Brain microvascular endothelial cell (primary cell): ENCODE data around the gene KCNJ1.

ENCODE experiments used
- DNase-seq: peaks from one replicate; pipeline ENCODE4 v3.0.0-alpha.2; 2020
- H3K27ac ChIP-seq: fragments of 250-450 bp; sonication (Bioruptor Pico); 2 replicates; pipeline ENCODE4 v1.5.1; 2020; ENCODE audit warnings: mild to moderate bottlenecking, moderate library complexity
- H3K27me3 ChIP-seq: fragments of 250-450 bp; sonication (Bioruptor Pico); replicated peaks from 2 replicates; pipeline ENCODE4 v1.5.1; 2020; ENCODE audit warnings: mild to moderate bottlenecking
- H3K36me3 ChIP-seq: fragments of 250-450 bp; sonication (Bioruptor Pico); replicated peaks from 2 replicates; pipeline ENCODE4 v1.5.1; 2020; ENCODE audit warnings: mild to moderate bottlenecking
- H3K4me3 ChIP-seq: 2 replicates; pipeline ENCODE4 v1.5.1; 2011; ENCODE audit warnings: low read depth, mild to moderate bottlenecking, control low read depth, low read length, moderate library complexity
- CTCF ChIP-seq: IDR thresholded peaks from 2 replicates; pipeline ENCODE4 v1.5.1; 2011; ENCODE audit warnings: low read depth, mild to moderate bottlenecking, moderate library complexity, low read length, control low read depth, inconsistent platforms; ENCODE audit errors: missing control alignments
- in situ Hi-C: cut with HindIII; loops from 2 replicates; pipeline ENCODE4 v1.10.0; 2017; ENCODE audit warnings: low sequenced_read_pairs, low pct_ligation_motif_present

KCNJ1 gene

GRCh38 chr11:128856241-128856640 lies 10.9 kb downstream of the KCNJ1 start:
- in situ Hi-C loops = no loop called here
- DNase-seq = no peak
- no peaks in the 10 kb centered on the region for H3K36me3 ChIP-seq
- TF ChIP-seq CTCF = no peak
- H3K27ac ChIP-seq = no peak overlapping the region
- no peak overlapping the region for H3K4me3 ChIP-seq
- no peaks in the 10 kb centered on the region for H3K27me3 ChIP-seq

- H3K4me3 ChIP-seq = no peak overlapping the region
- no peaks in the 10 kb centered on the region for H3K27me3 ChIP-seq
- no peak for TF ChIP-seq CTCF
- in situ Hi-C loops = no loop called here
- no peak overlapping the region for H3K27ac ChIP-seq
- no peak for DNase-seq
- no peaks in the 10 kb centered on the region for H3K36me3 ChIP-seq
Measured at GRCh38 chr11:128854841-128855240, 12.3 kb downstream of the KCNJ1 start.

- Histone ChIP-seq H3K27me3 (no peaks in the 10 kb centered on the region), H3K4me3 (no peak overlapping the region), H3K27ac (no peak overlapping the region), H3K36me3 (no peaks in the 10 kb centered on the region)
- no peak for DNase-seq
- in situ Hi-C loops = no loop called here
- TF ChIP-seq CTCF = no peak
Measured at GRCh38 chr11:128853559-128853958, 13.5 kb downstream of the KCNJ1 start.

- Histone ChIP-seq H3K36me3 (no peaks in the 10 kb centered on the region), H3K27me3 (no peaks in the 10 kb centered on the region), H3K27ac (no peak overlapping the region), H3K4me3 (no peak overlapping the region)
- DNase-seq = no peak
- in situ Hi-C loops = no loop called here
- no peak for TF ChIP-seq CTCF
Measured at GRCh38 chr11:128852327-128853023, 14.6 kb downstream of the KCNJ1 start.

- peak; percentile 90 for TF ChIP-seq CTCF
- in situ Hi-C loops = loop anchor here (25.0 kb wide), 1 partner anchor 687 kb away; no protein-coding TSS in a partner anchor
- peak; percentile 57 for DNase-seq
- Histone ChIP-seq H3K4me3 (no peak overlapping the region), H3K27me3 (no peaks in the 10 kb centered on the region), H3K27ac (no peak overlapping the region), H3K36me3 (no peaks in the 10 kb centered on the region)
Measured at GRCh38 chr11:128848815-128849455, 18.2 kb downstream of the KCNJ1 start.
